Small intestine (tissue), 7 donors: ENCODE data around the gene ELK3. TPM values are rescaled to one million over a fixed set of nuclear protein-coding genes. Genes with fewer than 3 reads are reported as not detected.
A peak's percentile ranks its signal among the peaks of the same experiment; 100 is the strongest.

Experiments used
- DNase-seq, 2 donors: peaks; one replicate each; pipeline versions ENCODE4 v3.0.0 to v3.0.0-alpha.2; 2013
- FAIRE-seq: peaks from 2 replicates; lab custom pipeline; 2012; peaks lifted over from hg19 to GRCh38; lab: Jason Lieb, UNC
- H3K27ac ChIP-seq, 3 donors: one replicate each; pipeline ENCODE4 v1.5.1; 2013; ENCODE audit warnings: low read length in 2 of 3, mild to moderate bottlenecking in 2 of 3, control low read depth in 1 of 3, inconsistent platforms in 1 of 3, low read depth in 1 of 3, moderate library complexity in 1 of 3
- H3K27me3 ChIP-seq, 3 donors: one replicate each; pipeline ENCODE4 v1.6.1; 2013; ENCODE audit warnings: low read length in 3 of 3, inconsistent platforms in 1 of 3; ENCODE audit not compliant: control insufficient read depth in 3 of 3, insufficient read depth in 3 of 3
- H3K36me3 ChIP-seq, 3 donors: one replicate each; pipeline ENCODE4 v1.6.1; 2013; ENCODE audit warnings: low read length in 3 of 3, inconsistent platforms in 1 of 3, low read depth in 1 of 3, mild to moderate bottlenecking in 1 of 3, moderate library complexity in 1 of 3; ENCODE audit not compliant: control insufficient read depth in 3 of 3, insufficient read depth in 2 of 3
- H3K4me1 ChIP-seq, 3 donors: one replicate each; pipeline ENCODE4 v1.6.1; 2013; ENCODE audit warnings: low read length in 2 of 3, inconsistent platforms in 1 of 3, low read depth in 1 of 3, mild to moderate bottlenecking in 1 of 3, moderate library complexity in 1 of 3; ENCODE audit not compliant: control insufficient read depth in 3 of 3, insufficient read depth in 2 of 3
- H3K4me3 ChIP-seq, 3 donors: one replicate each; pipeline ENCODE4 v1.5.1; 2013; ENCODE audit warnings: low read length in 3 of 3, control low read depth in 1 of 3, inconsistent platforms in 1 of 3, low read depth in 1 of 3, mild to moderate bottlenecking in 1 of 3, moderate library complexity in 1 of 3
- H3K9me3 ChIP-seq, 2 donors: one replicate each; pipeline ENCODE4 v1.6.1; 2013; ENCODE audit warnings: low read depth in 1 of 2, low read length in 1 of 2; ENCODE audit not compliant: control insufficient read depth in 2 of 2, insufficient read depth in 1 of 2
- WGBS, 3 donors: extraction: QIAGEN DNeasy Blood & Tissue Kit; methylation state at CpG; one replicate each; pipeline ENCODE4 v1.1.7; 2013; 5-methylcytosine and 5-hydroxymethylcytosine counted together
- polyA plus RNA-seq, 4 donors: library from polyadenylated mRNA; stranded (reverse) in 3 of 4; unstranded in 1 of 4; fragments of 200-250 nt in 3 of 4; fragments of 120-200 nt in 1 of 4; gene quantifications; one replicate each; pipeline versions ENCODE4 v1.2.1 to v1.2.3, GENCODE V29; 2013
- donor health status: healthy with polysubstance abuse.
- donor health status: control.
- donor health status: control.
- donor health status: Bipolar disorder and iron deficiency.
- donor health status: healthy.

Gene ELK3
- polyA plus RNA-seq, 4 donors: 0.67 to 15.9 (median 10.8) TPM

DNA sequence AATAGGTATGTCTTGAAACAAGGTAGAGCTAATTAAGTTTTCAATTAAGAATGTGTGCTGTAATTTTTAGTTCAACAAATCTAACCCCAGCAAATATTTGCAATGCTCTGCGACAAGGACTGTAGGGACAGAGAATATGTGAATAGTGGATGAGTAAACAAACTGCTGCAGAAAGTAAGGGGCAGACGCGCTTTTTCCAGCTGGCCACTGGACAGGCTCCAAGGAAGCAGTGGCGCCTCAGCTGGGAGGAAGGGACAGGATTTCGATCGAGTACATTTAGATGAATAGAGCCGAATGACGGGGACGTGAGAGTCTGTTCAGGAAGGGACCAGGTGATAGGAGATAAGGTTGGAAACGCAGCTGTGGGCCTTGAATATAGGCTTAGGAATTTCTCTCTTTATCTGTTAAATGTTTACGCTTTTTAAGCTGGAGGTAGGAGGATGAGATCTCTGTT, 69.3 kb downstream of the ELK3 start:
- no peak for FAIRE-seq

DNA sequence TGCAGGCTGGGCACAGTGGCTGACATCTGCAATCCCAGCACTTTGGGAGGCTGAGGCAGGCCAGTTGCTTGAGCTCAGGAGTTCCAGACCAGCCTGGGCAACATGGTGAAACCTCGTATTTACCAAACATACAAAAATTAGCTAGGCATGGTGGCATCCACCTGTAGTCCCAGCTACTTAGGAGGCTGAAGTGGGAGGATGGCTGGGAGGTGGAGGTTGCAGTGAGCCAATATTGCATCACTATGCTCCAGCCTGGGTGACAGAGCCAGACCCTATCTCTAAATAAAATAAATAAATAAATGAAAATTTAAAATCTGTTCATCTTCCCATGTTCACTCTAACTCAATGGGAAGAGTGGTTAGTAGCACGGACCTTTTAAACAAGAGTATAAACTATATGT, 71.2 kb downstream of the ELK3 start:
- FAIRE-seq: no peak
- DNase-seq: no peak
- Histone ChIP-seq H3K36me3 (peaks cover 0 to 13% (median 4%) of the 10 kb centered on the region in 3 donors), H3K27me3 (no peaks in the 10 kb centered on the region), H3K9me3 (no peaks in the 10 kb centered on the region), H3K4me1 (no peaks in the 10 kb centered on the region), H3K4me3 (no peak overlapping the region), H3K27ac (no peak overlapping the region)
- 95 to 98% (median 97%) methylated on average over 2 of the region's 2 CpGs for WGBS, 3 donors

More for the DNA sequence above, 69.3 kb downstream of the ELK3 start:
- Histone ChIP-seq H3K36me3 (peaks cover 0 to 14% (median 4%) of the 10 kb centered on the region in 3 donors), H3K4me3 (no peak overlapping the region), H3K4me1 (no peaks in the 10 kb centered on the region), H3K27ac (peak overlapping the region in 1 of 3 donors; percentile 11), H3K27me3 (no peaks in the 10 kb centered on the region), H3K9me3 (no peaks in the 10 kb centered on the region)
- WGBS, 3 donors: 62 to 78% (median 75%) methylated on average over 11 of the region's 11 CpGs
- DNase-seq: peak in 1 of 2 donors; percentile 11

DNA sequence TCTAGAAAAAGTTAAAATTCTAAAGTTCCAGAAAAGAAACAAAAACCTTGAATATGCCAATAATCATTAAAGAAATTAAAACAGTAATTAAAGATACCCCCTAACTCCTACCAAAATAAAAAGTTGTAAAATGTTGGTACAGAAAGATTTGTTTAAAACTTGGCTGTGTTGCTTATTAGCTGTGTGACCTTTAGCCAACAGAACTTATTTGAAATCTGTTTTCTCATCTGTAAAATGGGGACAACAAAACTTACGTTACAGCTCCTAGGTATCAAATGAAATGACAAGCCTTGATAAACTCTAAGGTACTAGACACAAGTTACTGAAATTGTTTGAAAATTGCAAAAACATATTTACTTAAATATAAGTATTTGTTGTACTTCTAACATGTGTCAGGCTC, 71.7 kb downstream of the ELK3 start:
- DNase-seq (no peak), FAIRE-seq (no peak)
- WGBS, 3 donors: 87 to 98% (median 97%) methylated on average over 1 of the region's 1 CpG
- H3K27ac ChIP-seq: no peak overlapping the region
- no peaks in the 10 kb centered on the region for H3K4me1 ChIP-seq
- no peaks in the 10 kb centered on the region for H3K9me3 ChIP-seq
- peaks cover 0 to 14% (median 4%) of the 10 kb centered on the region in 3 donors for H3K36me3 ChIP-seq
- H3K4me3 ChIP-seq: no peak overlapping the region
- H3K27me3 ChIP-seq: no peaks in the 10 kb centered on the region

DNA sequence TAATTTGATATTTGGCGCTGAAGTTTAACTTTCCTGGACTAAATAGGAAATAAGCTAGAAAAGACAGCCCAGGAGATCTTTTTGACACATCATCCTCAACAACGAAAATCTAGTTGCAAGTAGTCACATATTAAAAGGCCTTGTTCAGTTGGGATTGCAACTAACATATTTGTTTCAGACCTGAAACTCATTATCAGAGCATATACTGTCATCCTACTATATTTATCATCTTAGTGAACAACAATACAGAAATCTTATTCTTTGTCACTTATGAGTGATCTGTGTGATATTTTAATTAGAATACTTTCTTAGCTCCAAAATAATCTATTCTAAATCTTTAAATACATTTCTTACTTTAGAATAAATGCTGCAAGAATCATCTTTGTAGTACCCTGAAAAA, 72.1 kb downstream of the ELK3 start:
- H3K9me3 ChIP-seq: no peaks in the 10 kb centered on the region
- no peaks in the 10 kb centered on the region for H3K27me3 ChIP-seq
- H3K27ac ChIP-seq: no peak overlapping the region
- 79 to 85% (median 80%) methylated on average over 2 of the region's 2 CpGs for WGBS, 3 donors
- FAIRE-seq: no peak
- H3K4me3 ChIP-seq: no peak overlapping the region
- peaks cover 0 to 14% (median 4%) of the 10 kb centered on the region in 3 donors for H3K36me3 ChIP-seq
- no peaks in the 10 kb centered on the region for H3K4me1 ChIP-seq
- no peak for DNase-seq

DNA sequence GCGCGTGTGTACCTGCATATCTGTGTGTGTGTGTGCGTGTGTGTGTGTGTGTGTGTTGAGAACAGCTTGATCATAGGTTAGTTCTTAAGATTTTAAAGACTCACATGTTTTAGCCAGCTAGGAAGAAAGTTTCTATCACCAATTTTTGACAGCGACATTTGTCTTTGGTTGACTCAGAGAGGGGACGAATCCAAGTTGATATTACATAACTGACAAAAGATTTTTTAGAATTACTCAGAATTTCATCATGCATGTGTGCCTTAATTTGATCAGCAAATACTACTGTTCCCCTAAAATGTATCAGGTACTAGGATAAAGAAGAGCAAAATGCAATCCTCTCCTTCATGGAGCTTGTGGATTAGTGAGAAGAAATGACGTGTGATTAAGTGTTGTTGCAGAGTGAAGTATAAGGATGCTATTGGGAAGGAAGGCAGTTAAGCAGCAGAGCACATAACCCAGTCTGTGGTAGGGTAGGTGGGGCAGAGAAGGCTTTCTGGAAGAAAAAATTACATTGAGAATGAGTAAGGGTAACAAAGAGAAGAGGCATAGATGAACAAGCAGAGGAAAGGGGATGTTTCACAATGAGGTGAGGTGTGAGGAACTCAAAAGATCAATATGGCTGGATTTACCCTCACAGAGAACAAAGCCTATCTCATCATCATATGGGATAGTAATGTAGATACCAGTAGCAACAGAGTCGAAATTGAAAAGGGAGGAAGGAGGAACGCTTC, 77.5 kb downstream of the ELK3 start:
- WGBS, 3 donors: 77 to 92% (median 88%) methylated on average over 8 of the region's 8 CpGs
- Histone ChIP-seq H3K27ac (no peak overlapping the region), H3K4me3 (no peak overlapping the region), H3K9me3 (no peaks in the 10 kb centered on the region), H3K4me1 (no peaks in the 10 kb centered on the region), H3K27me3 (no peaks in the 10 kb centered on the region), H3K36me3 (peaks cover 0 to 10% (median 5%) of the 10 kb centered on the region in 3 donors)
- DNase-seq (no peak), FAIRE-seq (no peak)

DNA sequence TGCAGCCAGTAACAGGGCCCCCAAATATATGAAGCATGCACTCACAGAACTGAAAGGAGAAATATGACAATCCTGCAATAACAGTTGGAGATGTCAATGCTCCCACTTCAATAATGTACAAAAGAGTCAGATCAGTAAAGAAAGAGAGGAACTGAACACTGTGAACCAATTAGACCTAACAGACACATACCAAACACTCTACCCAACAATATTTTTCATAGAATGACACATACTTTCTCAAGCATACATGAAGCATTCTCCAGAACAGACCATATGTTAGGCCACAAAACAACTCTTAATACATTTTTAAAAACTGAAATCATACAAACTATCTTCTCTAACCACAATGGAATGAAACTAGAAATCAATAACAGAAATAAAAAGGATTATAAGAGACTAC, 80.2 kb downstream of the ELK3 start:
- no peaks in the 10 kb centered on the region for H3K27me3 ChIP-seq
- H3K27ac ChIP-seq: no peak overlapping the region
- no peak for FAIRE-seq
- no peaks in the 10 kb centered on the region for H3K9me3 ChIP-seq
- H3K4me3 ChIP-seq: no peak overlapping the region
- no peaks in the 10 kb centered on the region for H3K4me1 ChIP-seq
- peaks cover 0 to 8% (median 5%) of the 10 kb centered on the region in 3 donors for H3K36me3 ChIP-seq
- no peak for DNase-seq

DNA sequence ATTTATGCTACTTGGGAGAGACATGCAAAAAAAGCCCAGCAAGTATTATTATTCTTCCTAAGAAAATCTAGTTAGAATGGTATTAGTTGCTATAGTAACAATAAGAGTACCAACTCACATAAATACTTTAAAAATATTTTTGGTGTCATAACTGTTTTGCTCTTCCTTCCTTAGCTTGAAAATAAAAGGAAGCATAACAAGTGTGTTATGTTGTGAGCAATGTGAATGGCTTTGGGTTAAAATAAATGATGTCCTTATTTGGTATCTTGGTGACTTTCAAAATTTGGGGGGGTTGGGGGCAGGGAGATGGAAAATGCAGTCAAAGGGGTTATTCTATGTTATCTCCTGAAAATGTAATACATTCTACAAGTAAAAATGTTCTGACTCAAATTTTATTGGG, 91.0 kb downstream of the ELK3 start:
- Histone ChIP-seq H3K9me3 (no peaks in the 10 kb centered on the region), H3K4me1 (no peaks in the 10 kb centered on the region), H3K27ac (no peak overlapping the region), H3K36me3 (peaks cover 8 to 20% (median 10%) of the 10 kb centered on the region in 3 donors), H3K27me3 (no peaks in the 10 kb centered on the region), H3K4me3 (no peak overlapping the region)
- DNase-seq: no peak
- FAIRE-seq: no peak

DNA sequence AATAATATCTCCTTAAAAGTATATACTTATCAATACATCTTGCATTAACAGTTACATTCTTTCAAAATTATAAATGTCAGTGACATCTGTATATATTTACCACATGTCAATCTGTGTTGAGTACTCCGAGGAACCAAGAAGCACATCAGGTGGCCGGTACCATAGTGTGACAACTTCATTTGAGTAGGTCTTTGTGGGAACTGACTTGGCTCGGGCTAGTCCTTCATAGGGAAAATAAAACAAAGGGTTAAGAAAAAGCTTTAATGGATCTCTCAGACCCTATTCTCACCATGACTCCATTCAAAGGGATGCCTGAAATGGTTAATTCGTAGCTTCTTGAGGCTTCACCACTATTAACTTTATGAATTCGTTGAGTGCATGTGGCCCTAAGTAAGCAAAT, 94.9 kb downstream of the ELK3 start:
- DNase-seq: no peak
- Histone ChIP-seq H3K4me1 (no peaks in the 10 kb centered on the region), H3K36me3 (peaks cover 5 to 17% (median 11%) of the 10 kb centered on the region in 3 donors), H3K4me3 (no peak overlapping the region), H3K27me3 (no peaks in the 10 kb centered on the region), H3K9me3 (no peaks in the 10 kb centered on the region), H3K27ac (no peak overlapping the region)
- WGBS, 3 donors: 86 to 96% (median 90%) methylated on average over 5 of the region's 5 CpGs
- no peak for FAIRE-seq

DNA sequence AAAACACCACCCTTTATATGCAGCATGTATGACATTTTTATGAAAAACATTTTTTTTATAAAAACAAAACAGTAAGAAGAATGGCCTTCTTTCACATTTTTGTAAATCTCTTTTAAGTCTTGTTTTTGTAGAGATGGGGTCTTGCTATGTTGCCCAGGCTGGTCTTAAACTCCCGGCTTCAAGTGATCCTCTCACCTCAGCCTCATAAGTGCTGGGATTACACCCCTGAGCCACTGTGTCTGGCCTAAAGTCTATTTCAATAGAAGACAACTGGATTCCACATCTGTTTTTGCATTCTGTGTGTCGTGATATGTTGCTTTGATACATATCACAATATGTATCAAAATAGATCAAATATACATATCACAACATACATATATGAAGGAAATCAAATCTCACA, 98.9 kb downstream of the ELK3 start:
- H3K4me1 ChIP-seq: no peaks in the 10 kb centered on the region
- DNase-seq: no peak
- WGBS, 3 donors: 93 to 100% (median 97%) methylated on average over 2 of the region's 2 CpGs
- H3K9me3 ChIP-seq: no peaks in the 10 kb centered on the region
- H3K27ac ChIP-seq: no peak overlapping the region
- no peak for FAIRE-seq
- peaks cover 2 to 17% (median 3%) of the 10 kb centered on the region in 3 donors for H3K36me3 ChIP-seq
- H3K4me3 ChIP-seq: no peak overlapping the region
- H3K27me3 ChIP-seq: no peaks in the 10 kb centered on the region
